Neural cell (in vitro differentiated cells): ENCODE results near the gene APLF. TPM values are rescaled to one million over a fixed set of nuclear protein-coding genes. Genes with fewer than 3 reads are reported as not detected.
A peak's percentile ranks its signal among the peaks of the same experiment; 100 is the strongest.

Experiments
- H2AFZ ChIP-seq: fragments of 200-600, 300-800 bp; sonication (generic), shearing (Covaris generic); 2 replicates; pipeline ENCODE4 v1.6.0; 2014; ENCODE audit warnings: low read depth, mild to moderate bottlenecking, antibody characterized with exemption, low read length, moderate library complexity
- H3F3A ChIP-seq: fragments of 200-600 bp; shearing (Covaris generic); 2 replicates; pipeline ENCODE4 v1.6.1; 2016; ENCODE audit warnings: mild to moderate bottlenecking, moderate library complexity, mixed read lengths, antibody characterized with exemption, low read length; ENCODE audit not compliant: insufficient read depth, poor library complexity, severe bottlenecking
- H3K27ac ChIP-seq: fragments of 200-600, 300-800 bp; sonication (generic), shearing (Covaris generic); 2 replicates; pipeline ENCODE4 v1.5.1; 2014; ENCODE audit warnings: mild to moderate bottlenecking, low read length, moderate library complexity
- H3K27me3 ChIP-seq: fragments of 300-800, 200-600 bp; sonication (generic), shearing (Covaris generic); 2 replicates; pipeline ENCODE4 v1.6.0; 2014; ENCODE audit warnings: mild to moderate bottlenecking, low read depth, low read length, moderate library complexity; ENCODE audit not compliant: insufficient read depth
- H3K36me3 ChIP-seq: fragments of 300-800, 200-600 bp; sonication (generic), shearing (Covaris generic); 2 replicates; pipeline ENCODE4 v1.5.1; 2014; ENCODE audit warnings: mild to moderate bottlenecking, antibody characterized with exemption, low read length, moderate library complexity; ENCODE audit not compliant: insufficient read depth
- H3K4me2 ChIP-seq: fragments of 300-800, 200-600 bp; sonication (generic), shearing (Covaris generic); 2 replicates; pipeline ENCODE4 v1.6.0; 2014; ENCODE audit warnings: mild to moderate bottlenecking, low read length
- H3K4me3 ChIP-seq: fragments of 300-800, 200-600 bp; sonication (generic), shearing (Covaris generic); 2 replicates; pipeline ENCODE4 v1.5.1; 2014; ENCODE audit warnings: mild to moderate bottlenecking, low read length, moderate library complexity
- H3K79me2 ChIP-seq: fragments of 200-600 bp; shearing (Covaris generic); replicated peaks from 2 replicates; pipeline ENCODE4 v1.6.0; 2014; ENCODE audit warnings: mild to moderate bottlenecking, low read length, moderate library complexity; ENCODE audit not compliant: insufficient read depth
- H3K9ac ChIP-seq: fragments of 300-800, 200-600 bp; sonication (generic), shearing (Covaris generic); 2 replicates; pipeline ENCODE4 v1.6.1; 2016; ENCODE audit warnings: mild to moderate bottlenecking, low read length, mixed read lengths
- H3K9me2 ChIP-seq: fragments of 200-600 bp; shearing (Covaris generic); 2 replicates; pipeline ENCODE4 v1.6.1; 2016; ENCODE audit warnings: mild to moderate bottlenecking, low read length, mixed read lengths; ENCODE audit not compliant: insufficient read depth
- H3K9me3 ChIP-seq: fragments of 200-600, 300-800 bp; sonication (generic), shearing (Covaris generic); 2 replicates; pipeline ENCODE4 v1.6.1; 2016; ENCODE audit warnings: mild to moderate bottlenecking, mixed run types, low read length, moderate library complexity, mixed read lengths
- H4K20me1 ChIP-seq: fragments of 200-600 bp; shearing (Covaris generic); 2 replicates; pipeline ENCODE4 v1.6.1; 2016; ENCODE audit warnings: mild to moderate bottlenecking, mixed run types; ENCODE audit not compliant: insufficient read depth
- EP300 ChIP-seq: fragments of 450-650 bp; conservative IDR thresholded peaks from 2 replicates; pipeline ENCODE4 v1.6.1; 2014; ENCODE audit warnings: antibody characterized with exemption, mild to moderate bottlenecking, moderate library complexity; ENCODE audit not compliant: poor library complexity, severe bottlenecking
- EZH2 ChIP-seq: fragments of 200-600, 300-800 bp; shearing (Covaris generic), sonication (generic); IDR thresholded peaks from 2 replicates; pipeline ENCODE4 v1.6.1; 2014; ENCODE audit warnings: antibody characterized with exemption, low read length, borderline replicate concordance, mild to moderate bottlenecking; ENCODE audit not compliant: insufficient read depth, poor library complexity, severe bottlenecking
- MXI1 ChIP-seq: fragments of 450-650 bp; conservative IDR thresholded peaks from 2 replicates; pipeline ENCODE4 v1.6.1; 2014; ENCODE audit warnings: antibody characterized with exemption, mild to moderate bottlenecking; ENCODE audit not compliant: poor library complexity, severe bottlenecking
- POLR2AphosphoS5 ChIP-seq: IDR thresholded peaks from 2 replicates; pipeline ENCODE4 v1.6.1; 2012
- RAD21 ChIP-seq: fragments of 450-650 bp; conservative IDR thresholded peaks from 2 replicates; pipeline ENCODE4 v1.6.1; 2014; ENCODE audit warnings: antibody characterized with exemption, mild to moderate bottlenecking, moderate library complexity
- SMC3 ChIP-seq: fragments of 450-650 bp; conservative IDR thresholded peaks from 2 replicates; pipeline ENCODE4 v1.6.1; 2014; ENCODE audit warnings: antibody characterized with exemption, mild to moderate bottlenecking, moderate library complexity; ENCODE audit not compliant: poor library complexity
- TAF1 ChIP-seq: IDR thresholded peaks from 2 replicates; pipeline ENCODE4 v1.6.1; 2012; ENCODE audit warnings: low read depth
- polyA plus RNA-seq: library from polyadenylated mRNA; depleted of rRNA; stranded (reverse); fragments of >200 nt; gene quantifications from 2 replicates; pipeline ENCODE4 v1.2.3, GENCODE V29; 2014
- TF ChIP-seq, protein P1 (sequence below): fragments of 450-650 bp; IDR thresholded peaks from 2 replicates; pipeline ENCODE4 v1.5.1; 2014; ENCODE audit warnings: antibody characterized with exemption, mild to moderate bottlenecking, moderate library complexity; ENCODE audit not compliant: poor library complexity, severe bottlenecking
- TF ChIP-seq, protein P2 (sequence below): IDR thresholded peaks from 2 replicates; pipeline ENCODE4 v1.6.1; 2012; ENCODE audit warnings: borderline replicate concordance

The APLF gene
- polyA plus RNA-seq, 1 donor from 2014 or later = 0.45 TPM

DNA sequence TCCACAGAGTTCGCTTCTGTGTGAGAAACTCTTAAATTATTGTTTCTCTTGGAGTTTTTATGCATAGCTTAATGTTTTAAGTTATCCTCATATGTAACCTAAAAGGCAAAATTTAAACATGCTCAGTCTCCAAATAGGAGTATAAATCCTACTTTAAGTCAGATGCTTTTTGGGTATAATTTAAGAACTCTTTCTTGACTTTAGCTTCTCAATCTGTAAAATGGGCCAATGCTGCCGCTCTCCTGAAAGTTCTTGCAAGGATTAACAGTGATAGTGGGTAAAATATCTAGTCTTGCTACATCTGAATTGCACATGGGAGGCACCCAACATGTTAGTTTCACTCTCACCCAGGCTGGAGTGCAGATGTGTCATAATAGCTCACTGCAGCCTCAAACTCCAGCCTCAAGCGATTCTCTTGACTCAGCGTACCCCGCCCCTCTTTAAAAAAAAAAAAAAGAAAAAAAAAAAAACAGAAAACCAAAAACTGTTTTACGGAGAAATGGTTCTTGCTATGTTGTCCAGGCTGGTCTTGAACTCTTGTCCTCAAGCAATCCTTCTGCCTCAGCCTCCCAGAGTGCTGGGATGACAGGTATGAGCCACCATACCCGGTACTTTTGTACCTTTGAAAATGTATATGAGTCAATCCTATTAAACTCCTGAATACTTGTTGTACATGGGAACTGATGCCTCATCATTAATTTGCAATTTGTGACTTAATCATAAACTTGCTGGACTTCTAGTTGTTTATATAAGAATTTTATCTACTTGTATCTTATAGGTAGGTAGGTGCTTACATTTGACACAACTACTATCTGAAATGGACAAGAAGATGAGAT is 2.1 kb upstream of the APLF start:
- TF ChIP-seq, protein P1, sequence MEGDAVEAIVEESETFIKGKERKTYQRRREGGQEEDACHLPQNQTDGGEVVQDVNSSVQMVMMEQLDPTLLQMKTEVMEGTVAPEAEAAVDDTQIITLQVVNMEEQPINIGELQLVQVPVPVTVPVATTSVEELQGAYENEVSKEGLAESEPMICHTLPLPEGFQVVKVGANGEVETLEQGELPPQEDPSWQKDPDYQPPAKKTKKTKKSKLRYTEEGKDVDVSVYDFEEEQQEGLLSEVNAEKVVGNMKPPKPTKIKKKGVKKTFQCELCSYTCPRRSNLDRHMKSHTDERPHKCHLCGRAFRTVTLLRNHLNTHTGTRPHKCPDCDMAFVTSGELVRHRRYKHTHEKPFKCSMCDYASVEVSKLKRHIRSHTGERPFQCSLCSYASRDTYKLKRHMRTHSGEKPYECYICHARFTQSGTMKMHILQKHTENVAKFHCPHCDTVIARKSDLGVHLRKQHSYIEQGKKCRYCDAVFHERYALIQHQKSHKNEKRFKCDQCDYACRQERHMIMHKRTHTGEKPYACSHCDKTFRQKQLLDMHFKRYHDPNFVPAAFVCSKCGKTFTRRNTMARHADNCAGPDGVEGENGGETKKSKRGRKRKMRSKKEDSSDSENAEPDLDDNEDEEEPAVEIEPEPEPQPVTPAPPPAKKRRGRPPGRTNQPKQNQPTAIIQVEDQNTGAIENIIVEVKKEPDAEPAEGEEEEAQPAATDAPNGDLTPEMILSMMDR = no peak
- TF ChIP-seq EP300 (no peak), TAF1 (no peak), SMC3 (no peak), RAD21 (no peak), POLR2AphosphoS5 (no peak), MXI1 (no peak), EZH2 (no peak)
- TF ChIP-seq, protein P2, sequence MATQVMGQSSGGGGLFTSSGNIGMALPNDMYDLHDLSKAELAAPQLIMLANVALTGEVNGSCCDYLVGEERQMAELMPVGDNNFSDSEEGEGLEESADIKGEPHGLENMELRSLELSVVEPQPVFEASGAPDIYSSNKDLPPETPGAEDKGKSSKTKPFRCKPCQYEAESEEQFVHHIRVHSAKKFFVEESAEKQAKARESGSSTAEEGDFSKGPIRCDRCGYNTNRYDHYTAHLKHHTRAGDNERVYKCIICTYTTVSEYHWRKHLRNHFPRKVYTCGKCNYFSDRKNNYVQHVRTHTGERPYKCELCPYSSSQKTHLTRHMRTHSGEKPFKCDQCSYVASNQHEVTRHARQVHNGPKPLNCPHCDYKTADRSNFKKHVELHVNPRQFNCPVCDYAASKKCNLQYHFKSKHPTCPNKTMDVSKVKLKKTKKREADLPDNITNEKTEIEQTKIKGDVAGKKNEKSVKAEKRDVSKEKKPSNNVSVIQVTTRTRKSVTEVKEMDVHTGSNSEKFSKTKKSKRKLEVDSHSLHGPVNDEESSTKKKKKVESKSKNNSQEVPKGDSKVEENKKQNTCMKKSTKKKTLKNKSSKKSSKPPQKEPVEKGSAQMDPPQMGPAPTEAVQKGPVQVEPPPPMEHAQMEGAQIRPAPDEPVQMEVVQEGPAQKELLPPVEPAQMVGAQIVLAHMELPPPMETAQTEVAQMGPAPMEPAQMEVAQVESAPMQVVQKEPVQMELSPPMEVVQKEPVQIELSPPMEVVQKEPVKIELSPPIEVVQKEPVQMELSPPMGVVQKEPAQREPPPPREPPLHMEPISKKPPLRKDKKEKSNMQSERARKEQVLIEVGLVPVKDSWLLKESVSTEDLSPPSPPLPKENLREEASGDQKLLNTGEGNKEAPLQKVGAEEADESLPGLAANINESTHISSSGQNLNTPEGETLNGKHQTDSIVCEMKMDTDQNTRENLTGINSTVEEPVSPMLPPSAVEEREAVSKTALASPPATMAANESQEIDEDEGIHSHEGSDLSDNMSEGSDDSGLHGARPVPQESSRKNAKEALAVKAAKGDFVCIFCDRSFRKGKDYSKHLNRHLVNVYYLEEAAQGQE = no peak

DNA sequence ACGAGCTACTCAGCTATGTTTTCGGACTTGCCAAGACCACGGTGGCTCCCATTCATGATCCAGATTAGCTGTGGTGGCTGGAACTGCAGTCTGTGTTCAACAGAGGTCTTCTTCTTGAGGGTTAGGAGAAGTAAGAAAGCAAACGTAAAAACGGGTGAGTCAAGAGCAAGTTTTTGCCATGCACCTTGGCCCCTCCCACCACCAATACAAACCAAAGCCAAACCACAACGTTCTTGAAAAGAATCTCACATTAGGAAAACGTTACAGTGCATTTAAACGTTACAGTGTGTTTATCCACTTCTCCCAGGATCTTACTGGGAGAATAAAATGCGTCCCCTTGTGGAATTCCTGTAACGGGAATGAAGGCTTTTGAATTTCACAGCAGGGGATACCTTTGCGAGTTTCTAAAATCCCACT is 1.0 kb upstream of the APLF start:
- no peaks in the 10 kb centered on the region for H4K20me1 ChIP-seq
- H3K27ac ChIP-seq = peak overlapping the region; percentile 56
- peak overlapping the region; percentile 100 for H2AFZ ChIP-seq
- no peaks in the 10 kb centered on the region for H3K9me2 ChIP-seq
- no peaks in the 10 kb centered on the region for H3K27me3 ChIP-seq
- H3K36me3 ChIP-seq = no peaks in the 10 kb centered on the region
- no peaks in the 10 kb centered on the region for H3K9me3 ChIP-seq
- peak overlapping the region; percentile 93 for H3K4me3 ChIP-seq
- H3K4me2 ChIP-seq = peak overlapping the region; percentile 93
- no peaks in the 10 kb centered on the region for H3K79me2 ChIP-seq
- TF ChIP-seq, protein P1 = peak; percentile 26
- TF ChIP-seq EP300 = no peak
- TF ChIP-seq SMC3 = no peak
- H3K9ac ChIP-seq = peak overlapping the region; percentile 77
- no peaks in the 10 kb centered on the region for H3F3A ChIP-seq

More for the DNA sequence above, 2.1 kb upstream of the APLF start:
- Histone ChIP-seq H3K9me3 (no peaks in the 10 kb centered on the region), H3K27me3 (no peaks in the 10 kb centered on the region), H3K4me2 (no peak overlapping the region), H4K20me1 (no peaks in the 10 kb centered on the region), H3K79me2 (no peaks in the 10 kb centered on the region), H3K9me2 (no peaks in the 10 kb centered on the region), H2AFZ (no peak overlapping the region), H3F3A (no peaks in the 10 kb centered on the region), H3K27ac (no peak overlapping the region), H3K9ac (no peak overlapping the region), H3K4me3 (no peak overlapping the region), H3K36me3 (no peaks in the 10 kb centered on the region)
